CD8-positive, alpha-beta memory T cell (primary cell): Measurements from ENCODE around the gene LRP5. TPM values are rescaled to one million over a fixed set of nuclear protein-coding genes. Genes with fewer than 3 reads are reported as not detected.

Source experiments
- CTCF ChIA-PET: fragments of 350-600 bp; sonication (Branson Sonifier 250); formaldehyde crosslinking; loops from one replicate; lab custom pipeline; 2021; ENCODE audit warnings: antibody characterized with exemption; lab: Charles Lee
- POLR2A ChIA-PET: fragments of 350-600 bp; sonication (Branson Sonifier 250); formaldehyde crosslinking; loops from one replicate; lab custom pipeline; 2021; ENCODE audit warnings: antibody characterized with exemption; lab: Charles Lee
- DNase-seq, 5 donors: peaks; one replicate each; pipeline versions ENCODE4 v3.0.0 to v3.0.0-alpha.2; 2020 to 2022; ENCODE audit warnings: mixed read lengths in 1 of 5
- H3K27ac ChIP-seq: one replicate; pipeline ENCODE4 v1.7.0; 2013; ENCODE audit warnings: low read depth, mild to moderate bottlenecking, low read length, moderate library complexity
- H3K27me3 ChIP-seq: 2 replicates; pipeline ENCODE4 v1.7.0; 2013; ENCODE audit warnings: low read length, mild to moderate bottlenecking; ENCODE audit not compliant: insufficient read depth, poor library complexity, severe bottlenecking
- H3K36me3 ChIP-seq: 2 replicates; pipeline ENCODE4 v1.7.0; 2013; ENCODE audit warnings: mild to moderate bottlenecking, low read length, moderate library complexity; ENCODE audit not compliant: insufficient read depth
- H3K4me1 ChIP-seq: 2 replicates; pipeline ENCODE4 v1.7.0; 2013; ENCODE audit warnings: mild to moderate bottlenecking, low read length, moderate library complexity; ENCODE audit not compliant: insufficient read depth
- H3K4me3 ChIP-seq: 2 replicates; pipeline ENCODE4 v1.7.0; 2013; ENCODE audit warnings: mild to moderate bottlenecking, low read length
- H3K9me3 ChIP-seq: 2 replicates; pipeline ENCODE4 v1.7.0; 2013; ENCODE audit warnings: mild to moderate bottlenecking, low read length
- H3K27ac Mint-ChIP-seq, 8 donors: one replicate each; pipeline ENCODE4 v1.8.0; 2020 to 2021; ENCODE audit warnings: mixed read lengths in 8 of 8, mild to moderate bottlenecking in 6 of 8, inconsistent platforms in 3 of 8, moderate library complexity in 3 of 8
- H3K27me3 Mint-ChIP-seq, 2 donors: one replicate each; pipeline ENCODE4 v1.8.0; 2020 to 2021; ENCODE audit warnings: mixed read lengths in 2 of 2, mild to moderate bottlenecking in 1 of 2, moderate library complexity in 1 of 2
- H3K36me3 Mint-ChIP-seq, 3 donors: one replicate each; pipeline ENCODE4 v1.8.0; 2020 to 2021; ENCODE audit warnings: mixed read lengths in 3 of 3, inconsistent platforms in 1 of 3, mild to moderate bottlenecking in 1 of 3
- H3K4me1 Mint-ChIP-seq, 3 donors: one replicate each; pipeline ENCODE4 v1.8.0; 2020 to 2021; ENCODE audit warnings: mixed read lengths in 3 of 3, inconsistent platforms in 1 of 3, mild to moderate bottlenecking in 1 of 3
- H3K4me3 Mint-ChIP-seq, 7 donors: one replicate each; pipeline ENCODE4 v1.8.0; 2020 to 2021; ENCODE audit warnings: mixed read lengths in 7 of 7, mild to moderate bottlenecking in 6 of 7, moderate library complexity in 4 of 7, inconsistent platforms in 2 of 7
- H3K9me3 Mint-ChIP-seq, 5 donors: one replicate each; pipeline ENCODE4 v1.8.0; 2020 to 2022; ENCODE audit warnings: mixed read lengths in 5 of 5, mild to moderate bottlenecking in 3 of 5, moderate library complexity in 2 of 5, inconsistent platforms in 1 of 5
- polyA plus RNA-seq: library from polyadenylated mRNA; unstranded; fragments of 300-500 nt; fragmentation: Illumina TruSeq; gene quantifications from one replicate; pipeline ENCODE4 v1.2.3, GENCODE V29; 2021
- total RNA-seq, 2 experiments: library from RNA; stranded (reverse); gene quantifications; one replicate each; pipeline ENCODE4 v1.2.3, GENCODE V29; 2021

The LRP5 gene
- total and polyA plus RNA-seq, 3 experiments from 2014 or later, result 0.68 to 9.9 (median 7.5) TPM

GRCh38 chr11:68303982-68304780 is 8.2 kb upstream of the LRP5 start:
- Histone ChIP-seq H3K4me1 (no peaks in the 10 kb centered on the region), H3K36me3 (no peaks in the 10 kb centered on the region), H3K27me3 (no peaks in the 10 kb centered on the region), H3K4me3 (no peak overlapping the region), H3K9me3 (no peaks in the 10 kb centered on the region), H3K27ac (no peak overlapping the region)
- no peak overlapping the region for H3K27ac Mint-ChIP-seq
- ChIA-PET CTCF (interaction anchor here (1.0 to 9.9 kb wide), 2 partner anchors 32 to 46 kb away, joined by 3 to 201 read pairs; partner anchors contain the start of gene C11orf24), POLR2A (no interaction called here)
- H3K27me3 Mint-ChIP-seq, result no peaks in the 10 kb centered on the region
- no peak overlapping the region for H3K4me3 Mint-ChIP-seq
- H3K36me3 Mint-ChIP-seq, result no peaks in the 10 kb centered on the region
- no peaks in the 10 kb centered on the region for H3K4me1 Mint-ChIP-seq
- no peaks in the 10 kb centered on the region for H3K9me3 Mint-ChIP-seq
- peak in 1 of 5 donors; percentile 34 for DNase-seq

- no peak overlapping the region for H3K4me3 ChIP-seq
- Mint-ChIP-seq H3K27ac (peak overlapping the region in 3 of 8 donors; percentile 20 to 70 (median 21)), H3K9me3 (no peaks in the 10 kb centered on the region), H3K36me3 (no peaks in the 10 kb centered on the region), H3K27me3 (no peaks in the 10 kb centered on the region), H3K4me1 (peaks cover 2 to 4% (median 3%) of the 10 kb centered on the region in 3 donors), H3K4me3 (no peak overlapping the region)
- CTCF ChIA-PET, result interaction anchor here (1.0 kb wide), 1 partner anchor 9 kb away, joined by 3 read pairs; no protein-coding TSS in a partner anchor
- no peaks in the 10 kb centered on the region for H3K9me3 ChIP-seq
- no peaks in the 10 kb centered on the region for H3K36me3 ChIP-seq
- no peaks in the 10 kb centered on the region for H3K4me1 ChIP-seq
- POLR2A ChIA-PET, result no interaction called here
- H3K27ac ChIP-seq, result no peak overlapping the region
- DNase-seq, result no peak
- H3K27me3 ChIP-seq, result no peaks in the 10 kb centered on the region
These were observed 5.8 kb upstream of the LRP5 start for GRCh38 chr11:68306636-68307035.

GRCh38 chr11:68308068-68308467 is 4.3 kb upstream of the LRP5 start:
- Histone ChIP-seq H3K4me1 (no peaks in the 10 kb centered on the region), H3K9me3 (no peaks in the 10 kb centered on the region), H3K27ac (no peak overlapping the region), H3K27me3 (no peaks in the 10 kb centered on the region), H3K4me3 (no peak overlapping the region), H3K36me3 (no peaks in the 10 kb centered on the region)
- peak overlapping the region in 1 of 8 donors; percentile 63 for H3K27ac Mint-ChIP-seq
- no peak overlapping the region for H3K4me3 Mint-ChIP-seq
- no peaks in the 10 kb centered on the region for H3K9me3 Mint-ChIP-seq
- DNase-seq, result peak in 1 of 5 donors; percentile 36
- no peaks in the 10 kb centered on the region for H3K36me3 Mint-ChIP-seq
- CTCF ChIA-PET, result interaction anchor here (1.2 kb wide), 1 partner anchor 11 kb away, joined by 5 read pairs; no protein-coding TSS in a partner anchor
- POLR2A ChIA-PET, result no interaction called here
- peaks cover 2 to 6% (median 4%) of the 10 kb centered on the region in 3 donors for H3K4me1 Mint-ChIP-seq
- no peaks in the 10 kb centered on the region for H3K27me3 Mint-ChIP-seq

- H3K4me1 Mint-ChIP-seq, result peaks cover 8 to 20% (median 10%) of the 10 kb centered on the region in 3 donors
- ChIA-PET CTCF (interaction anchor here (2.0 kb wide), 1 partner anchor 52 kb away, joined by 7 read pairs; no protein-coding TSS in a partner anchor), POLR2A (no interaction called here)
- H3K27ac Mint-ChIP-seq, result peak overlapping the region in 6 of 8 donors; percentile 1 to 84 (median 52)
- Histone ChIP-seq H3K27ac (no peak overlapping the region), H3K4me3 (no peak overlapping the region), H3K4me1 (peaks cover 11% of the 10 kb centered on the region), H3K27me3 (no peaks in the 10 kb centered on the region), H3K9me3 (no peaks in the 10 kb centered on the region), H3K36me3 (no peaks in the 10 kb centered on the region)
- H3K9me3 Mint-ChIP-seq, result no peaks in the 10 kb centered on the region
- H3K36me3 Mint-ChIP-seq, result no peaks in the 10 kb centered on the region
- H3K27me3 Mint-ChIP-seq, result peaks cover 0 to 1% of the 10 kb centered on the region in 2 donors
- peak overlapping the region in 4 of 7 donors; percentile 38 to 63 (median 49) for H3K4me3 Mint-ChIP-seq
- DNase-seq, result peak in 1 of 5 donors; percentile 17
These were observed 2.7 kb upstream of the LRP5 start for GRCh38 chr11:68309621-68310185.

GRCh38 chr11:68311160-68312116 is 953 bp upstream of the LRP5 start:
- Mint-ChIP-seq H3K36me3 (no peaks in the 10 kb centered on the region), H3K4me3 (peak overlapping the region; percentile 63 to 84 (median 73)), H3K27ac (peak overlapping the region in 4 of 8 donors; percentile 30 to 66 (median 42)), H3K9me3 (no peaks in the 10 kb centered on the region), H3K27me3 (peaks cover 3% of the 10 kb centered on the region in 2 donors), H3K4me1 (peaks cover 8 to 20% (median 10%) of the 10 kb centered on the region in 3 donors)
- peaks cover 11% of the 10 kb centered on the region for H3K4me1 ChIP-seq
- H3K4me3 ChIP-seq, result no peak overlapping the region
- no peaks in the 10 kb centered on the region for H3K36me3 ChIP-seq
- POLR2A ChIA-PET, result no interaction called here
- no peak overlapping the region for H3K27ac ChIP-seq
- peak in 1 of 5 donors; percentile 26 for DNase-seq
- CTCF ChIA-PET, result interaction anchor here (1.4 to 2.0 kb wide), 2 partner anchors 51 to 54 kb away, joined by 3 to 7 read pairs; no protein-coding TSS in a partner anchor
- no peaks in the 10 kb centered on the region for H3K27me3 ChIP-seq
- no peaks in the 10 kb centered on the region for H3K9me3 ChIP-seq

GRCh38 chr11:68312780-68313573 is 586 bp downstream of the LRP5 start:
- Mint-ChIP-seq H3K27me3 (peaks cover 6% of the 10 kb centered on the region in 2 donors), H3K4me3 (peak overlapping the region; percentile 77 to 88 (median 82)), H3K36me3 (no peaks in the 10 kb centered on the region), H3K4me1 (peaks cover 8 to 20% (median 10%) of the 10 kb centered on the region in 3 donors), H3K27ac (peak overlapping the region in 3 of 8 donors; percentile 34 to 72 (median 47)), H3K9me3 (no peaks in the 10 kb centered on the region)
- ChIA-PET CTCF (no interaction called here), POLR2A (no interaction called here)
- peak overlapping the region; percentile 59 for H3K4me3 ChIP-seq
- H3K9me3 ChIP-seq, result no peaks in the 10 kb centered on the region
- peak overlapping the region; percentile 69 for H3K27ac ChIP-seq
- no peaks in the 10 kb centered on the region for H3K36me3 ChIP-seq
- DNase-seq, result peak in 1 of 5 donors; percentile 42
- H3K27me3 ChIP-seq, result no peaks in the 10 kb centered on the region
- H3K4me1 ChIP-seq, result peaks cover 11% of the 10 kb centered on the region
